ENCODE results near the gene ATRNL1. TPM values are rescaled to one million over a fixed set of nuclear protein-coding genes. Genes with fewer than 3 reads are reported as not detected.
A peak's percentile ranks its signal among the peaks of the same experiment; 100 is the strongest.

ATRNL1 gene
- total and polyA plus RNA-seq, 2 of the 8 experiments (the other 6 are each of a cell fraction or from before 2014, with no cell fraction given) = 5.1 to 17.6 TPM

GRCh38 chr10:115903845-115904244, 810.7 kb downstream of the ATRNL1 start (continued):
- TF ChIP-seq CHD7 (IDR thresholded peaks at IDR 0.05; ENCODE audit: insufficient replicate concordance, low read length) (no peak), SP2 (IDR thresholded peaks at IDR 0.05; ENCODE audit: low read length) (no peak), RAD21 (IDR thresholded peaks at IDR 0.05 in 1 of 2, conservative IDR thresholded peaks at IDR 0.05 in 1 of 2; ENCODE audit: low read depth in 2 of 2, low read length in 2 of 2) (peak; percentile 36 to 46), TBP (IDR thresholded peaks at IDR 0.05; ENCODE audit: low read depth, low read length) (no peak), CBX5 (IDR thresholded peaks at IDR 0.05; ENCODE audit: low read depth, low read length) (no peak), TEAD4 (IDR thresholded peaks at IDR 0.05; ENCODE audit: low read depth, low read length) (no peak), SIN3A (conservative IDR thresholded peaks at IDR 0.05 in 1 of 2, IDR thresholded peaks at IDR 0.05 in 1 of 2; ENCODE audit: low read depth in 1 of 2, low read length in 2 of 2) (no peak), TCF12 (IDR thresholded peaks at IDR 0.05; ENCODE audit: low read depth, low read length) (no peak), CTCF (IDR thresholded peaks at IDR 0.05; ENCODE audit: control extremely low read depth in 1 of 3, insufficient read depth in 1 of 3, low read depth in 1 of 3, low read length in 3 of 3) (peak; percentile 5 to 22 (median 13); a peak in 3 of 4 replicates)

All from H1 (cell line).